CD14-positive monocyte (primary cell): Measurements from ENCODE around the gene SF1. TPM values are rescaled to one million over a fixed set of nuclear protein-coding genes. Genes with fewer than 3 reads are reported as not detected.
A peak's percentile ranks its signal among the peaks of the same experiment; 100 is the strongest.

Experiments used
- DNase-seq, 3 donors: peaks; one replicate each; pipeline ENCODE4 v3.0.0-alpha.2; 2011 to 2022
- H2AFZ ChIP-seq: 2 replicates; pipeline ENCODE4 v1.6.0; 2012; ENCODE audit warnings: mild to moderate bottlenecking, low read depth, low read length, inconsistent platforms; ENCODE audit not compliant: insufficient read depth, poor library complexity, severe bottlenecking
- H3K27ac ChIP-seq, 2 donors: 1 replicate in 1 of 2; 2 replicates in 1 of 2; pipeline ENCODE4 v1.5.1; 2012 to 2013; ENCODE audit warnings: low read length in 2 of 2, control low read depth in 1 of 2, inconsistent platforms in 1 of 2, low read depth in 1 of 2, mild to moderate bottlenecking in 1 of 2
- H3K27me3 ChIP-seq, 2 donors: one replicate each; pipeline versions ENCODE4 v1.6.0 to v1.6.1; 2011 to 2013; ENCODE audit warnings: low read length in 2 of 2; ENCODE audit not compliant: control insufficient read depth in 2 of 2, insufficient read depth in 2 of 2
- H3K36me3 ChIP-seq, 2 donors: replicated peaks in 1 of 2; 1 replicate in 1 of 2; 2 replicates in 1 of 2; pipeline versions ENCODE4 v1.5.1 to v1.6.1; 2012 to 2013; ENCODE audit warnings: low read length in 2 of 2, control low read depth in 1 of 2, inconsistent platforms in 1 of 2, mild to moderate bottlenecking in 1 of 2; ENCODE audit not compliant: insufficient read depth in 2 of 2, control insufficient read depth in 1 of 2
- H3K4me1 ChIP-seq, 2 donors: 1 replicate in 1 of 2; 2 replicates in 1 of 2; pipeline versions ENCODE4 v1.5.1 to v1.6.1; 2012 to 2013; ENCODE audit warnings: low read length in 2 of 2, control low read depth in 1 of 2, inconsistent platforms in 1 of 2, mild to moderate bottlenecking in 1 of 2, moderate library complexity in 1 of 2; ENCODE audit not compliant: insufficient read depth in 2 of 2, control insufficient read depth in 1 of 2
- H3K4me2 ChIP-seq: replicated peaks from 2 replicates; pipeline ENCODE3; 2012; ENCODE audit warnings: low read length, moderate library complexity, mild to moderate bottlenecking; ENCODE audit not compliant: poor library complexity, severe bottlenecking; ENCODE audit errors: extremely low read depth
- H3K4me3 ChIP-seq, 3 experiments: fragments of 200-600 bp in 1 of 3; sonication (generic) in 1 of 3; replicated peaks in 1 of 3; 1 replicate in 2 of 3; 2 replicates in 1 of 3; pipeline ENCODE4 v1.5.1; 2011 to 2013; ENCODE audit warnings: low read length in 3 of 3, mild to moderate bottlenecking in 3 of 3, control low read depth in 2 of 3, low read depth in 2 of 3, inconsistent platforms in 1 of 3, moderate library complexity in 1 of 3
- H3K79me2 ChIP-seq: 2 replicates; pipeline ENCODE4 v1.6.0; 2012; ENCODE audit warnings: mild to moderate bottlenecking, control low read depth, inconsistent platforms, low read length, moderate library complexity; ENCODE audit not compliant: insufficient read depth
- H3K9ac ChIP-seq: 2 replicates; pipeline ENCODE4 v1.6.0; 2017; ENCODE audit warnings: low read length, mild to moderate bottlenecking; ENCODE audit not compliant: insufficient read depth, poor library complexity, severe bottlenecking
- H3K9me3 ChIP-seq, 2 donors: replicated peaks in 1 of 2; 1 replicate in 1 of 2; 2 replicates in 1 of 2; pipeline versions ENCODE4 v1.5.1 to v1.6.1; 2012 to 2013; ENCODE audit warnings: low read length in 2 of 2, control low read depth in 1 of 2; ENCODE audit not compliant: control insufficient read depth in 1 of 2, insufficient read depth in 1 of 2
- H4K20me1 ChIP-seq: 2 replicates; pipeline ENCODE4 v1.6.0; 2012; ENCODE audit warnings: mild to moderate bottlenecking, low read length, control low read depth, moderate library complexity; ENCODE audit not compliant: insufficient read depth
- H3K27ac Mint-ChIP-seq, 7 donors: one replicate each; pipeline ENCODE4 v1.8.0; 2020; ENCODE audit warnings: mild to moderate bottlenecking in 7 of 7, mixed read lengths in 7 of 7, moderate library complexity in 6 of 7, inconsistent platforms in 2 of 7
- H3K27me3 Mint-ChIP-seq, 3 donors: one replicate each; pipeline ENCODE4 v1.8.0; 2021 to 2022; ENCODE audit warnings: low read depth in 3 of 3, mild to moderate bottlenecking in 3 of 3, mixed read lengths in 3 of 3, moderate library complexity in 3 of 3, inconsistent platforms in 1 of 3
- H3K36me3 Mint-ChIP-seq, 2 donors: one replicate each; pipeline ENCODE4 v1.8.0; 2020; ENCODE audit warnings: mixed read lengths in 2 of 2, inconsistent platforms in 1 of 2, mild to moderate bottlenecking in 1 of 2
- H3K4me1 Mint-ChIP-seq: one replicate; pipeline ENCODE4 v1.8.0; 2020; ENCODE audit warnings: mild to moderate bottlenecking, mixed read lengths
- H3K4me3 Mint-ChIP-seq, 2 donors: one replicate each; pipeline ENCODE4 v1.8.0; 2020; ENCODE audit warnings: mild to moderate bottlenecking in 2 of 2, mixed read lengths in 2 of 2, moderate library complexity in 1 of 2
- H3K9me3 Mint-ChIP-seq, 7 donors: one replicate each; pipeline ENCODE4 v1.8.0; 2020 to 2022; ENCODE audit warnings: mixed read lengths in 7 of 7, mild to moderate bottlenecking in 6 of 7, moderate library complexity in 6 of 7, inconsistent platforms in 2 of 7
- CTCF ChIP-seq: fragments of 200-600 bp; IDR thresholded peaks from one replicate; pipeline ENCODE4 v1.8.0; 2022; ENCODE audit warnings: antibody characterized with exemption, mild to moderate bottlenecking
- WGBS: methylation state at CpG from one replicate; pipeline ENCODE4 v1.1.5; 2013; ENCODE audit warnings: missing lambda C conversion rate; ENCODE audit not compliant: insufficient coverage; 5-methylcytosine and 5-hydroxymethylcytosine counted together
- intact Hi-C, 2 donors: fragments of 100-400 bp; cut with micrococcal nuclease; formaldehyde crosslinking; loops; one replicate each; pipeline versions ENCODE4 v1.15.0 to v1.15.1; 2023
- polyA plus RNA-seq, 3 donors: library from polyadenylated mRNA; depleted of rRNA in 1 of 3; unstranded in 2 of 3; stranded (reverse) in 1 of 3; fragments of 300-500 nt in 2 of 3; fragments of >200 nt in 1 of 3; fragmentation: Illumina TruSeq in 2 of 3; gene quantifications; 1 replicate in 2 of 3; 2 replicates in 1 of 3; pipeline ENCODE4 v1.2.3, GENCODE V29; 2012 to 2021

SF1 gene
- polyA plus RNA-seq, 3 donors, result 31.6 to 302 (median 47.7) TPM

GRCh38 chr11:64764040-64764611, 14.2 kb downstream of the SF1 start:
- WGBS, result 64% methylated on average over 4 of the region's 11 CpGs

DNA sequence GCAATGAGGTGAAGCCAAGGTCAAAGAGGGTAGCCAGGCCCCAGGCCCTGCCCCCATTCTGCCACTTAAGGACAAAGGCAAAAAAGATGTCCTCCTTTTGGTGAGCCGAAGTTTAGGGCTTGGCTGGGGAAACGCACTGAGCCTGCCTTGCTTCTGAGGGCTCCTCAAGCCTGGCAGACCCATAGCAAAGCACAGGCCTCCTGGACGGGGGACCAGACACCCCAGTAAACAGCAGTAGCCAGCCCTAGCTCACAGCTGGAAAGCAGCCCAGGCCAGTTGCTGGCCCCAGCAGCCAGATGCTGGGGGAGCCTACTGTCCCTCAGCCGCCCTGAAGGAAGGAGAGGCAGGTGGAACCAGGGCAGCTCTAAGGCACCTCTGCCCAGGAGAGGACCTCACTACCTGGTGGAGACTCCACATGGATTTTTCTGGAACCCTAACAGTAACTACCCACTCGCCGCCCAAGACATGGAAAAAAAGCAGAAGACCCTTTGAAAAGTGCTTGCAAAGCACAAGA, 14.8 kb downstream of the SF1 start:
- no peak for TF ChIP-seq CTCF
- peaks cover 0 to 26% of the 10 kb centered on the region in 2 donors for H3K4me1 ChIP-seq
- H2AFZ ChIP-seq, result no peak overlapping the region
- Mint-ChIP-seq H3K36me3 (peaks cover 56 to 70% of the 10 kb centered on the region in 2 donors), H3K9me3 (no peaks in the 10 kb centered on the region), H3K27ac (peak overlapping the region in 3 of 7 donors; percentile 26 to 80 (median 42)), H3K4me1 (peaks cover 41% of the 10 kb centered on the region), H3K4me3 (peak overlapping the region in 1 of 2 donors; percentile 27), H3K27me3 (peaks cover 0 to 6% (median 3%) of the 10 kb centered on the region in 3 donors)
- H3K9ac ChIP-seq, result no peak overlapping the region
- H3K9me3 ChIP-seq, result no peaks in the 10 kb centered on the region
- no peak overlapping the region for H3K4me3 ChIP-seq
- H4K20me1 ChIP-seq, result peaks cover 81% of the 10 kb centered on the region
- no peaks in the 10 kb centered on the region for H3K27me3 ChIP-seq
- intact Hi-C loops, result no loop called here
- H3K36me3 ChIP-seq, result peaks cover 61 to 66% of the 10 kb centered on the region in 2 donors
- peaks cover 30% of the 10 kb centered on the region for H3K79me2 ChIP-seq
- 84% methylated on average over 6 of the region's 6 CpGs for WGBS
- peak overlapping the region in 1 of 2 donors; percentile 11 for H3K27ac ChIP-seq
- DNase-seq, result no peak
- no peak overlapping the region for H3K4me2 ChIP-seq

More at GRCh38 chr11:64764040-64764611, 14.2 kb downstream of the SF1 start:
- peaks cover 0 to 6% (median 3%) of the 10 kb centered on the region in 3 donors for H3K27me3 Mint-ChIP-seq
- peak overlapping the region in 1 of 2 donors; percentile 11 for H3K27ac ChIP-seq
- H3K27ac Mint-ChIP-seq, result peak overlapping the region in 4 of 7 donors; percentile 51 to 80 (median 70)
- H3K9me3 ChIP-seq, result no peaks in the 10 kb centered on the region
- H3K36me3 ChIP-seq, result peaks cover 66 to 71% of the 10 kb centered on the region in 2 donors
- DNase-seq, result no peak
- H4K20me1 ChIP-seq, result peaks cover 86% of the 10 kb centered on the region
- H3K27me3 ChIP-seq, result no peaks in the 10 kb centered on the region
- H3K4me2 ChIP-seq, result no peak overlapping the region
- H3K9me3 Mint-ChIP-seq, result no peaks in the 10 kb centered on the region
- peaks cover 61 to 76% of the 10 kb centered on the region in 2 donors for H3K36me3 Mint-ChIP-seq
- H2AFZ ChIP-seq, result no peak overlapping the region
- H3K4me1 ChIP-seq, result peaks cover 0 to 26% of the 10 kb centered on the region in 2 donors
- intact Hi-C loops, result no loop called here
- peaks cover 41% of the 10 kb centered on the region for H3K4me1 Mint-ChIP-seq
- peaks cover 36% of the 10 kb centered on the region for H3K79me2 ChIP-seq
- H3K4me3 ChIP-seq, result no peak overlapping the region
- no peak overlapping the region for H3K9ac ChIP-seq
- no peak for TF ChIP-seq CTCF
- H3K4me3 Mint-ChIP-seq, result peak overlapping the region in 1 of 2 donors; percentile 27
